HepG2 (cell line): ENCODE results near the gene BOLL. TPM values are rescaled to one million over a fixed set of nuclear protein-coding genes. Genes with fewer than 3 reads are reported as not detected.

ENCODE experiments used
- ATAC-seq: fragments of 200-7000 bp; cut with Tn5 transposase; 3 replicates; pipeline ENCODE4 v1.9.1; 2020; ENCODE audit warnings: mild to moderate bottlenecking, moderate library complexity
- BruUV-seq: library from RNA; stranded (reverse); fragments of 400-500 nt; replicated peaks from 2 replicates; lab custom pipeline; 2021; lab: Mats Ljungman, UMichigan
- CTCF ChIA-PET: fragments of 300-600 bp; formaldehyde crosslinking; extraction: SDS; loops from one replicate; lab custom pipeline; 2021; ENCODE audit warnings: low total read pairs, inconsistent platforms, low intra/inter-chr PET ratio; lab: Yijun Ruan, JAX
- POLR2A ChIA-PET: fragments of 350-600 bp; sonication (Branson Sonifier 250); formaldehyde crosslinking; loops from one replicate; lab custom pipeline; 2020; ENCODE audit warnings: antibody characterized with exemption, inconsistent platforms; lab: Yijun Ruan, JAX
- DNase-seq: peaks from one replicate; pipeline ENCODE4 v3.0.0-alpha.2; 2015; ENCODE audit warnings: low spot score
- FAIRE-seq: peaks from 3 replicates; lab custom pipeline; 2011; peaks lifted over from hg19 to GRCh38; lab: Jason Lieb, UNC
- H2AFZ ChIP-seq: one replicate; pipeline ENCODE4 v1.6.1; 2011; ENCODE audit warnings: low read length, inconsistent platforms
- H3K27ac ChIP-seq: fragments of 300-600 bp; 3 replicates; pipeline ENCODE4 v1.8.0; 2011; ENCODE audit warnings: mixed run types, mild to moderate bottlenecking, mixed read lengths, low read length, inconsistent platforms; ENCODE audit not compliant: insufficient read depth; ENCODE audit errors: extremely low read length
- H3K27me3 ChIP-seq, 2 experiments: fragments of 200-600 bp in 1 of 2; 2 replicates in 1 of 2; 3 replicates in 1 of 2; pipeline versions ENCODE4 v1.6.0 to v1.8.0; 2011; ENCODE audit warnings: low read length in 2 of 2, mild to moderate bottlenecking in 2 of 2, moderate library complexity in 2 of 2, inconsistent platforms in 1 of 2; ENCODE audit not compliant: insufficient read depth in 2 of 2, control insufficient read depth in 1 of 2
- H3K36me3 ChIP-seq, 2 experiments: fragments of 200-600 bp in 1 of 2; replicated peaks in 1 of 2; 2 replicates in 1 of 2; 3 replicates in 1 of 2; pipeline versions ENCODE4 v1.5.1 to v1.8.0; 2011; ENCODE audit warnings: low read length in 2 of 2, inconsistent platforms in 1 of 2; ENCODE audit not compliant: insufficient read depth in 2 of 2, control insufficient read depth in 1 of 2
- H3K4me1 ChIP-seq: 2 replicates; pipeline ENCODE4 v1.5.1; 2012; ENCODE audit warnings: low read length, inconsistent platforms; ENCODE audit not compliant: insufficient read depth
- H3K4me2 ChIP-seq: 2 replicates; pipeline ENCODE4 v1.6.0; 2011; ENCODE audit warnings: low read depth, low read length, inconsistent platforms
- H3K4me3 ChIP-seq, 3 experiments: fragments of 200-600 bp in 1 of 3; sonication (generic), shearing (Covaris generic) in 1 of 3; replicated peaks in 1 of 3; 2 replicates each; pipeline ENCODE4 v1.5.1; 2011 to 2016; ENCODE audit warnings: low read length in 3 of 3, inconsistent platforms in 2 of 3, low read depth in 2 of 3, mild to moderate bottlenecking in 2 of 3, control low read depth in 1 of 3, mixed read lengths in 1 of 3; ENCODE audit not compliant: insufficient read depth in 1 of 3
- H3K79me2 ChIP-seq: one replicate; pipeline ENCODE4 v1.6.1; 2011; ENCODE audit warnings: low read length, inconsistent platforms; ENCODE audit not compliant: insufficient read depth
- H3K9ac ChIP-seq: 2 replicates; pipeline ENCODE4 v1.6.0; 2011; ENCODE audit warnings: mild to moderate bottlenecking, low read depth, low read length, inconsistent platforms; ENCODE audit not compliant: insufficient read depth
- H3K9me3 ChIP-seq: 2 replicates; pipeline ENCODE4 v1.5.1; 2012; ENCODE audit warnings: mild to moderate bottlenecking, low read length
- H4K20me1 ChIP-seq: 2 replicates; pipeline ENCODE4 v1.6.0; 2011; ENCODE audit warnings: inconsistent platforms, mild to moderate bottlenecking, low read length, moderate library complexity; ENCODE audit not compliant: insufficient read depth
- ARNTL ChIP-seq: sonication (generic); formaldehyde crosslinking; IDR thresholded peaks from 2 replicates; pipeline ENCODE4 v1.4.0; 2020; ENCODE audit warnings: mild to moderate bottlenecking, missing genetic modification reagents
- GABPB1 ChIP-seq: IDR thresholded peaks from 2 replicates; pipeline ENCODE4 v1.6.1; 2016; ENCODE audit warnings: mild to moderate bottlenecking, missing genetic modification reagents, moderate library complexity, missing compliant biosample characterization
- RAD21 ChIP-seq: fragments of 450-650 bp; formaldehyde crosslinking; IDR thresholded peaks from 2 replicates; pipeline ENCODE4 v1.5.0; 2020; ENCODE audit warnings: mild to moderate bottlenecking
- RBAK ChIP-seq: sonication (generic); formaldehyde crosslinking; IDR thresholded peaks from 2 replicates; pipeline ENCODE4 v1.5.1; 2020; ENCODE audit warnings: mild to moderate bottlenecking, missing genetic modification reagents
- SKI ChIP-seq: fragments of 450-650 bp; IDR thresholded peaks from one replicate; pipeline ENCODE4 v1.6.1; 2018; ENCODE audit warnings: mild to moderate bottlenecking; ENCODE audit not compliant: partially characterized antibody
- SMC3 ChIP-seq: IDR thresholded peaks from 2 replicates; pipeline ENCODE4 v1.6.1; 2011; ENCODE audit warnings: low read length, improper control_type of control experiment
- STAG1 ChIP-seq: sonication (generic); formaldehyde crosslinking; IDR thresholded peaks from 2 replicates; pipeline ENCODE4 v1.4.0; 2020; ENCODE audit warnings: missing genetic modification reagents
- TAF1 ChIP-seq: sonication (generic); formaldehyde crosslinking; IDR thresholded peaks from 2 replicates; pipeline ENCODE4 v1.4.0; 2020; ENCODE audit warnings: missing genetic modification reagents
- ZNF232 ChIP-seq: sonication (generic); formaldehyde crosslinking; IDR thresholded peaks from 2 replicates; pipeline ENCODE4 v1.4.0; 2020; ENCODE audit warnings: missing genetic modification reagents, borderline replicate concordance
- ZNF354B ChIP-seq: sonication (generic); formaldehyde crosslinking; IDR thresholded peaks from 2 replicates; pipeline ENCODE4 v1.8.0; 2022; ENCODE audit warnings: mild to moderate bottlenecking, missing genetic modification reagents
- ZNF549 ChIP-seq: sonication (generic); formaldehyde crosslinking; IDR thresholded peaks from 2 replicates; pipeline ENCODE4 v1.5.0; 2020; ENCODE audit warnings: missing genetic modification reagents
- WGBS: methylation state at CpG from one replicate; pipeline ENCODE4 v1.1.6; 2017; ENCODE audit warnings: low lambda C conversion rate; 5-methylcytosine and 5-hydroxymethylcytosine counted together
- in situ Hi-C: cut with HindIII; loops from 2 replicates; pipeline ENCODE4 v1.10.0; 2017; ENCODE audit warnings: low pct_unique_long_range_greater_than_20kb; ENCODE audit not compliant: extremely low pct_ligation_motif_present
- intact Hi-C: fragments of 100-400 bp; cut with micrococcal nuclease; formaldehyde crosslinking; loops from one replicate; pipeline ENCODE4 v1.10.0; 2022; ENCODE audit not compliant: unreplicated experiment
- polyA plus RNA-seq, 8 experiments: library from polyadenylated mRNA; depleted of rRNA in 3 of 8; stranded (reverse) in 7 of 8; unstranded in 1 of 8; fragments of >200 nt; fragmentation: Illumina TruSeq in 4 of 8; extraction: Trizol in 4 of 8; gene quantifications; 2 replicates each; pipeline versions ENCODE4 v1.2.1 to v1.2.3, GENCODE V29; 2011 to 2016; ENCODE audit warnings: low read depth in 4 of 8, missing spikeins in 1 of 8, mixed read lengths in 1 of 8; ENCODE audit not compliant: insufficient read depth in 1 of 8
- total RNA-seq, 5 experiments: library from RNA; depleted of rRNA; stranded (reverse); fragments of >200 nt; fragmentation: Illumina TruSeq; extraction: Trizol; gene quantifications; 2 replicates each; pipeline ENCODE4 v1.2.3, GENCODE V29; 2016; ENCODE audit warnings: low read depth in 1 of 5
- TF ChIP-seq, protein P1 (sequence below): sonication (generic); formaldehyde crosslinking; IDR thresholded peaks from 2 replicates; pipeline ENCODE4 v1.5.0; 2020; ENCODE audit warnings: mild to moderate bottlenecking, missing genetic modification reagents, moderate library complexity

BOLL gene
- total and polyA plus RNA-seq, 2 of the 13 experiments (the other 11 are each of a cell fraction or from before 2014, with no cell fraction given) = not detected

DNA sequence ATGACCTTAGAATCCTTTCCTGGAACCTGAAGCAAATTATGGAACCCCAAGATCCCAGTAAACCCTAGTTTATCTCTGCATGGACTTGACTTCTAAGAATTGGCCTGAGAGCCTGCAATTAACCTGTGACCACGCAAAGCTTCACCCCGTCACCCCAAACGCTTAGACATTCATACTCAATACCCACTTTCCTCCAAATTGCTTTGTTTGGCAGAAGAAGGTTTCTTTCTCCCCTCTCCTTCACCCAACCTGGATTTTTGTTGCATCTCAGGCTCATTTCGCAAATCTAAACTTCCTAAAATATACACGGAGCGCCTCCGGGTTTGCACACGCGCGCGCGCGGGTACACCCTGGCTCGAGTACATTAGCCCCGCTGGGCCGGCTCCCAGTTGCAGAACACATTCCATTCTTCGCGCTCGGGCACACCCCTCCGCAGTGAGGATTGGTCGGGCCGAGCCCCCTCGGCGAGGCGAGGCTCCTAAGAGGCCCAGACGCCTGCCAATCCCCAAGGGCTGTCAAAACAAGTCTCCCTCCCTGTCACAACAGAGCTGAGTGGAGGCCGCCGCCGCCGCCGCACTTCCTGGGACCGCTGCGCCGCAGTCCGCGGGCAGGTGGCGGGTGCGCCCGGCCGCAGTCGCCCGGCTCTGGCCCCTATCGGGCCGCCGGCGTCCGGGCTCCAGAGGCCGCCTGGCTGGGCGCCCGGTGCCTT lies 19.1 kb upstream of the BOLL start, which contains the start of gene PLCL1 (continued):
- TF ChIP-seq TAF1 (CRISPR knock-in tag) (no peak), ARNTL (CRISPR knock-in tag) (no peak), RBAK (CRISPR knock-in tag) (no peak), SKI (peak; percentile 28), GABPB1 (CRISPR knock-in tag) (peak; percentile 66; the same call in 1 of the 2 replicates)

DNA sequence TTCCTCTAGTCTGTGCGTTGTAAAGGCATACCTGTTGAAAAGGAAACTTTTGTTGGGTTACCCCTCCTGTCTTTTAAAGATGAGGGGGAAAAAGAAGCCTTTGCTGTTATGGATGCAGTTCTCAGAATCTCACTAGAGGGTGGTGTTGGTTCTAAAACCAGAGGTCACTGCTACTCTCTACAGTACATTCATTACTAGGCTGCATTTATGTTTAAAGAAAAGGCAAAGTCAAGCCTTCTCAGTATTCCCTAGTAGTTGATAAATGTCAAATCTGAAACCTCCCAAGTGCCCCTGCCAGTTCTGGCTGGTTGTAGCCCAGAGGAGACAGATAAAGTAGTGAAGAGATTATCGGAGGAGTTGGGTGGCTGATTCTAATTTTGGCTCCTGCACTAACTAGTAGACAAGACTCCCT lies 17.9 kb upstream of the BOLL start:
- Histone ChIP-seq H3K79me2 (no peaks in the 10 kb centered on the region), H3K27ac (no peak overlapping the region), H3K9me3 (no peaks in the 10 kb centered on the region), H2AFZ (no peak overlapping the region), H3K4me3 (no peak overlapping the region), H3K4me1 (peaks cover 10% of the 10 kb centered on the region), H3K27me3 (peaks cover 6 to 42% of the 10 kb centered on the region in 2 experiments), H3K4me2 (0 out of 2 replicates have a peak overlapping the region, but pooled peaks have one; percentile 9), H4K20me1 (no peaks in the 10 kb centered on the region), H3K9ac (no peak overlapping the region), H3K36me3 (no peaks in the 10 kb centered on the region)
- 21% methylated on average over 2 of the region's 2 CpGs for WGBS
- ChIA-PET CTCF (interaction anchor here (1.2 to 3.6 kb wide), 5 partner anchors 10 to 494 kb away, joined by 3 to 36 read pairs (median 17); no protein-coding TSS in a partner anchor), POLR2A (no interaction called here)
- DNase-seq (peak; percentile 51), ATAC-seq (peak; percentile 34), FAIRE-seq (peak; percentile 56)
- TF ChIP-seq ZNF354B (no peak), SMC3 (peak; percentile 70; the same call in 1 of the 2 replicates), RAD21 (peak; percentile 74), STAG1 (CRISPR knock-in tag) (peak; percentile 82), ZNF549 (CRISPR knock-in tag) (no peak), ZNF232 (CRISPR knock-in tag) (no peak)
- TF ChIP-seq, protein P1, sequence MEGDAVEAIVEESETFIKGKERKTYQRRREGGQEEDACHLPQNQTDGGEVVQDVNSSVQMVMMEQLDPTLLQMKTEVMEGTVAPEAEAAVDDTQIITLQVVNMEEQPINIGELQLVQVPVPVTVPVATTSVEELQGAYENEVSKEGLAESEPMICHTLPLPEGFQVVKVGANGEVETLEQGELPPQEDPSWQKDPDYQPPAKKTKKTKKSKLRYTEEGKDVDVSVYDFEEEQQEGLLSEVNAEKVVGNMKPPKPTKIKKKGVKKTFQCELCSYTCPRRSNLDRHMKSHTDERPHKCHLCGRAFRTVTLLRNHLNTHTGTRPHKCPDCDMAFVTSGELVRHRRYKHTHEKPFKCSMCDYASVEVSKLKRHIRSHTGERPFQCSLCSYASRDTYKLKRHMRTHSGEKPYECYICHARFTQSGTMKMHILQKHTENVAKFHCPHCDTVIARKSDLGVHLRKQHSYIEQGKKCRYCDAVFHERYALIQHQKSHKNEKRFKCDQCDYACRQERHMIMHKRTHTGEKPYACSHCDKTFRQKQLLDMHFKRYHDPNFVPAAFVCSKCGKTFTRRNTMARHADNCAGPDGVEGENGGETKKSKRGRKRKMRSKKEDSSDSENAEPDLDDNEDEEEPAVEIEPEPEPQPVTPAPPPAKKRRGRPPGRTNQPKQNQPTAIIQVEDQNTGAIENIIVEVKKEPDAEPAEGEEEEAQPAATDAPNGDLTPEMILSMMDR (CRISPR knock-in tag) = peak; percentile 77
- in situ Hi-C loops (loop anchor here (5.0 kb wide), 3 partner anchors 249 to 494 kb away; no protein-coding TSS in a partner anchor), intact Hi-C loops (loop anchor here (1.0 kb wide), 3 partner anchors 251 to 493 kb away; no protein-coding TSS in a partner anchor)
- no TSS peak for BruUV-seq
